Neural cell (in vitro differentiated cells): ENCODE results near the gene CLEC16A. TPM values are rescaled to one million over a fixed set of nuclear protein-coding genes. Genes with fewer than 3 reads are reported as not detected.

Source experiments
- H2AFZ ChIP-seq: fragments of 200-600, 300-800 bp; sonication (generic), shearing (Covaris generic); 2 replicates; pipeline ENCODE4 v1.6.0; 2014; ENCODE audit warnings: low read depth, mild to moderate bottlenecking, antibody characterized with exemption, low read length, moderate library complexity
- H3F3A ChIP-seq: fragments of 200-600 bp; shearing (Covaris generic); 2 replicates; pipeline ENCODE4 v1.6.1; 2016; ENCODE audit warnings: mild to moderate bottlenecking, moderate library complexity, mixed read lengths, antibody characterized with exemption, low read length; ENCODE audit not compliant: insufficient read depth, poor library complexity, severe bottlenecking
- H3K27ac ChIP-seq: fragments of 200-600, 300-800 bp; sonication (generic), shearing (Covaris generic); 2 replicates; pipeline ENCODE4 v1.5.1; 2014; ENCODE audit warnings: mild to moderate bottlenecking, low read length, moderate library complexity
- H3K27me3 ChIP-seq: fragments of 300-800, 200-600 bp; sonication (generic), shearing (Covaris generic); 2 replicates; pipeline ENCODE4 v1.6.0; 2014; ENCODE audit warnings: mild to moderate bottlenecking, low read depth, low read length, moderate library complexity; ENCODE audit not compliant: insufficient read depth
- H3K36me3 ChIP-seq: fragments of 300-800, 200-600 bp; sonication (generic), shearing (Covaris generic); 2 replicates; pipeline ENCODE4 v1.5.1; 2014; ENCODE audit warnings: mild to moderate bottlenecking, antibody characterized with exemption, low read length, moderate library complexity; ENCODE audit not compliant: insufficient read depth
- H3K4me2 ChIP-seq: fragments of 300-800, 200-600 bp; sonication (generic), shearing (Covaris generic); 2 replicates; pipeline ENCODE4 v1.6.0; 2014; ENCODE audit warnings: mild to moderate bottlenecking, low read length
- H3K4me3 ChIP-seq: fragments of 300-800, 200-600 bp; sonication (generic), shearing (Covaris generic); 2 replicates; pipeline ENCODE4 v1.5.1; 2014; ENCODE audit warnings: mild to moderate bottlenecking, low read length, moderate library complexity
- H3K79me2 ChIP-seq: fragments of 200-600 bp; shearing (Covaris generic); replicated peaks from 2 replicates; pipeline ENCODE4 v1.6.0; 2014; ENCODE audit warnings: mild to moderate bottlenecking, low read length, moderate library complexity; ENCODE audit not compliant: insufficient read depth
- H3K9ac ChIP-seq: fragments of 300-800, 200-600 bp; sonication (generic), shearing (Covaris generic); 2 replicates; pipeline ENCODE4 v1.6.1; 2016; ENCODE audit warnings: mild to moderate bottlenecking, low read length, mixed read lengths
- H3K9me2 ChIP-seq: fragments of 200-600 bp; shearing (Covaris generic); 2 replicates; pipeline ENCODE4 v1.6.1; 2016; ENCODE audit warnings: mild to moderate bottlenecking, low read length, mixed read lengths; ENCODE audit not compliant: insufficient read depth
- H3K9me3 ChIP-seq: fragments of 200-600, 300-800 bp; sonication (generic), shearing (Covaris generic); 2 replicates; pipeline ENCODE4 v1.6.1; 2016; ENCODE audit warnings: mild to moderate bottlenecking, mixed run types, low read length, moderate library complexity, mixed read lengths
- H4K20me1 ChIP-seq: fragments of 200-600 bp; shearing (Covaris generic); 2 replicates; pipeline ENCODE4 v1.6.1; 2016; ENCODE audit warnings: mild to moderate bottlenecking, mixed run types; ENCODE audit not compliant: insufficient read depth
- EP300 ChIP-seq: fragments of 450-650 bp; conservative IDR thresholded peaks from 2 replicates; pipeline ENCODE4 v1.6.1; 2014; ENCODE audit warnings: antibody characterized with exemption, mild to moderate bottlenecking, moderate library complexity; ENCODE audit not compliant: poor library complexity, severe bottlenecking
- EZH2 ChIP-seq: fragments of 200-600, 300-800 bp; shearing (Covaris generic), sonication (generic); IDR thresholded peaks from 2 replicates; pipeline ENCODE4 v1.6.1; 2014; ENCODE audit warnings: antibody characterized with exemption, low read length, borderline replicate concordance, mild to moderate bottlenecking; ENCODE audit not compliant: insufficient read depth, poor library complexity, severe bottlenecking
- MXI1 ChIP-seq: fragments of 450-650 bp; conservative IDR thresholded peaks from 2 replicates; pipeline ENCODE4 v1.6.1; 2014; ENCODE audit warnings: antibody characterized with exemption, mild to moderate bottlenecking; ENCODE audit not compliant: poor library complexity, severe bottlenecking
- POLR2AphosphoS5 ChIP-seq: IDR thresholded peaks from 2 replicates; pipeline ENCODE4 v1.6.1; 2012
- RAD21 ChIP-seq: fragments of 450-650 bp; conservative IDR thresholded peaks from 2 replicates; pipeline ENCODE4 v1.6.1; 2014; ENCODE audit warnings: antibody characterized with exemption, mild to moderate bottlenecking, moderate library complexity
- SMC3 ChIP-seq: fragments of 450-650 bp; conservative IDR thresholded peaks from 2 replicates; pipeline ENCODE4 v1.6.1; 2014; ENCODE audit warnings: antibody characterized with exemption, mild to moderate bottlenecking, moderate library complexity; ENCODE audit not compliant: poor library complexity
- TAF1 ChIP-seq: IDR thresholded peaks from 2 replicates; pipeline ENCODE4 v1.6.1; 2012; ENCODE audit warnings: low read depth
- polyA plus RNA-seq: library from polyadenylated mRNA; depleted of rRNA; stranded (reverse); fragments of >200 nt; gene quantifications from 2 replicates; pipeline ENCODE4 v1.2.3, GENCODE V29; 2014
- TF ChIP-seq, protein P1 (sequence below): fragments of 450-650 bp; IDR thresholded peaks from 2 replicates; pipeline ENCODE4 v1.5.1; 2014; ENCODE audit warnings: antibody characterized with exemption, mild to moderate bottlenecking, moderate library complexity; ENCODE audit not compliant: poor library complexity, severe bottlenecking
- TF ChIP-seq, protein P2 (sequence below): IDR thresholded peaks from 2 replicates; pipeline ENCODE4 v1.6.1; 2012; ENCODE audit warnings: borderline replicate concordance

Gene CLEC16A
- polyA plus RNA-seq, 1 donor from 2014 or later, result 11.1 TPM

DNA sequence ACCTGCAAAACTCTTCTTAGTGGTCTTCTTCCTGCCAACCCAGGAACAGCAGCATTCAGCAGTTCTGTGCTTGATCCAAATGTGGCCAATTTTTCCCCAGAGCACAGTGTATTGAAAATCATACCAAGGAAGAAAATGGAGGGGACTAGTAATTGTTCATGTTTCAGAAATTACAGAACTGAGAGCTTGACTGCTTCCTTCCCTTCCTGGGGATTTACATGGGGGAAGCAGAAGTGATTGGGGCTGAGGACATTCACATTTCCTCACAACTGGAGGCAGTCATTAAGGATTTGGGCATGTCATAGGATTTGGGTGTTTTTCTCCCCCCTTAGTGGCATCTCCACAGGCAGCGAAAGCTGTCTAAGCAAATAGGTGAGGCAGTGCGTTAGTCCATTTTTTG lies 47.6 kb upstream of the CLEC16A start:
- Histone ChIP-seq H3K79me2 (no peaks in the 10 kb centered on the region), H3K9me2 (no peaks in the 10 kb centered on the region), H4K20me1 (no peaks in the 10 kb centered on the region), H3K27ac (no peak overlapping the region), H3K9me3 (no peaks in the 10 kb centered on the region), H3K27me3 (peaks cover 18% of the 10 kb centered on the region), H2AFZ (no peak overlapping the region), H3K9ac (no peak overlapping the region), H3K4me3 (no peak overlapping the region), H3F3A (no peaks in the 10 kb centered on the region), H3K36me3 (no peaks in the 10 kb centered on the region), H3K4me2 (no peak overlapping the region)
- no peak for TF ChIP-seq EZH2
- TF ChIP-seq MXI1, result no peak
- no peak for TF ChIP-seq TAF1
- no peak for TF ChIP-seq RAD21
- TF ChIP-seq SMC3, result no peak

DNA sequence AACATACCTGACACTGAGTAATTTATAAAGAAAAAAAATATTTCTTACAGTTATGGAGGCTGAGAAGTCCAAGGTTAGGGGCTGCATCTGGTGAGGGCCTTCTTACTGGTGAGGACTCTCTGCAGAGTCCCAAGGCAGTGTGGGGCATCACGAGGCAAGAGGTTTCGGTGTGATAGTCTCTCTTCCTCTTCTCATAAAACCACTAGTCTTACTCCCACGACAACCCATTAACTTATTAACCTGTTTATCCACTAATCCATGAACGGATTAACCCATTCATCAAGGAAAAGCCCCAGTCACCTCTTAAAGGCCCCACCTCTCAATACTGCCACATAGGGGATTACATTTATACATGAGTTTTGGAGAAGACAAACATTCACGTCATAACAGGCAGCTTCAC lies 47.2 kb upstream of the CLEC16A start:
- no peak overlapping the region for H2AFZ ChIP-seq
- no peaks in the 10 kb centered on the region for H3K9me2 ChIP-seq
- H3K27me3 ChIP-seq, result peaks cover 18% of the 10 kb centered on the region
- no peaks in the 10 kb centered on the region for H3F3A ChIP-seq
- no peaks in the 10 kb centered on the region for H3K79me2 ChIP-seq
- TF ChIP-seq EZH2, result no peak
- TF ChIP-seq EP300, result no peak
- TF ChIP-seq RAD21, result no peak
- no peak for TF ChIP-seq MXI1
- TF ChIP-seq TAF1, result no peak
- TF ChIP-seq, protein P1, sequence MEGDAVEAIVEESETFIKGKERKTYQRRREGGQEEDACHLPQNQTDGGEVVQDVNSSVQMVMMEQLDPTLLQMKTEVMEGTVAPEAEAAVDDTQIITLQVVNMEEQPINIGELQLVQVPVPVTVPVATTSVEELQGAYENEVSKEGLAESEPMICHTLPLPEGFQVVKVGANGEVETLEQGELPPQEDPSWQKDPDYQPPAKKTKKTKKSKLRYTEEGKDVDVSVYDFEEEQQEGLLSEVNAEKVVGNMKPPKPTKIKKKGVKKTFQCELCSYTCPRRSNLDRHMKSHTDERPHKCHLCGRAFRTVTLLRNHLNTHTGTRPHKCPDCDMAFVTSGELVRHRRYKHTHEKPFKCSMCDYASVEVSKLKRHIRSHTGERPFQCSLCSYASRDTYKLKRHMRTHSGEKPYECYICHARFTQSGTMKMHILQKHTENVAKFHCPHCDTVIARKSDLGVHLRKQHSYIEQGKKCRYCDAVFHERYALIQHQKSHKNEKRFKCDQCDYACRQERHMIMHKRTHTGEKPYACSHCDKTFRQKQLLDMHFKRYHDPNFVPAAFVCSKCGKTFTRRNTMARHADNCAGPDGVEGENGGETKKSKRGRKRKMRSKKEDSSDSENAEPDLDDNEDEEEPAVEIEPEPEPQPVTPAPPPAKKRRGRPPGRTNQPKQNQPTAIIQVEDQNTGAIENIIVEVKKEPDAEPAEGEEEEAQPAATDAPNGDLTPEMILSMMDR, result no peak
- TF ChIP-seq POLR2AphosphoS5, result no peak
- TF ChIP-seq SMC3, result no peak
- TF ChIP-seq, protein P2, sequence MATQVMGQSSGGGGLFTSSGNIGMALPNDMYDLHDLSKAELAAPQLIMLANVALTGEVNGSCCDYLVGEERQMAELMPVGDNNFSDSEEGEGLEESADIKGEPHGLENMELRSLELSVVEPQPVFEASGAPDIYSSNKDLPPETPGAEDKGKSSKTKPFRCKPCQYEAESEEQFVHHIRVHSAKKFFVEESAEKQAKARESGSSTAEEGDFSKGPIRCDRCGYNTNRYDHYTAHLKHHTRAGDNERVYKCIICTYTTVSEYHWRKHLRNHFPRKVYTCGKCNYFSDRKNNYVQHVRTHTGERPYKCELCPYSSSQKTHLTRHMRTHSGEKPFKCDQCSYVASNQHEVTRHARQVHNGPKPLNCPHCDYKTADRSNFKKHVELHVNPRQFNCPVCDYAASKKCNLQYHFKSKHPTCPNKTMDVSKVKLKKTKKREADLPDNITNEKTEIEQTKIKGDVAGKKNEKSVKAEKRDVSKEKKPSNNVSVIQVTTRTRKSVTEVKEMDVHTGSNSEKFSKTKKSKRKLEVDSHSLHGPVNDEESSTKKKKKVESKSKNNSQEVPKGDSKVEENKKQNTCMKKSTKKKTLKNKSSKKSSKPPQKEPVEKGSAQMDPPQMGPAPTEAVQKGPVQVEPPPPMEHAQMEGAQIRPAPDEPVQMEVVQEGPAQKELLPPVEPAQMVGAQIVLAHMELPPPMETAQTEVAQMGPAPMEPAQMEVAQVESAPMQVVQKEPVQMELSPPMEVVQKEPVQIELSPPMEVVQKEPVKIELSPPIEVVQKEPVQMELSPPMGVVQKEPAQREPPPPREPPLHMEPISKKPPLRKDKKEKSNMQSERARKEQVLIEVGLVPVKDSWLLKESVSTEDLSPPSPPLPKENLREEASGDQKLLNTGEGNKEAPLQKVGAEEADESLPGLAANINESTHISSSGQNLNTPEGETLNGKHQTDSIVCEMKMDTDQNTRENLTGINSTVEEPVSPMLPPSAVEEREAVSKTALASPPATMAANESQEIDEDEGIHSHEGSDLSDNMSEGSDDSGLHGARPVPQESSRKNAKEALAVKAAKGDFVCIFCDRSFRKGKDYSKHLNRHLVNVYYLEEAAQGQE, result no peak
- no peaks in the 10 kb centered on the region for H3K9me3 ChIP-seq
- H3K36me3 ChIP-seq, result no peaks in the 10 kb centered on the region
- H4K20me1 ChIP-seq, result no peaks in the 10 kb centered on the region
- no peak overlapping the region for H3K9ac ChIP-seq
- no peak overlapping the region for H3K4me2 ChIP-seq
- no peak overlapping the region for H3K4me3 ChIP-seq
- no peak overlapping the region for H3K27ac ChIP-seq

DNA sequence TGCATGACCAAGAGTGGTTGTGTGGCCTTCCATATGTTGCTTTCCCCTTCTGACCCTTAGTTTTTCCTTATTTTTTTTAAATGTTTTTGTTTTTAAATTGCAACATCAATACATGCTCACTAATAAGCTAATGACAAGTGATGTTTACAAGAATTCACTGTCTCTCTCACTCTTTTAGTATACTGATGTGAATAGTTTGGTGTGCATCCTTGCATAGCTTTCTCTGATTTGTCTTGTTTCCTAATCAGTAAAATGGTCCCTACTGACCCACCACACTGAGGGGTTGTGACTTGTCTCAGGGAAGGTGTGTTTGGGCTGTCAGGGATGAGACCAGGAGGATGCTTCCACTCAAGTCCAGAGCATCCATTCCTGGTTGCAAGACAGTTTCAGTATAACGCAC lies 41.4 kb upstream of the CLEC16A start:
- Histone ChIP-seq H3K27me3 (no peaks in the 10 kb centered on the region), H3K9me3 (no peaks in the 10 kb centered on the region), H3K79me2 (no peaks in the 10 kb centered on the region), H3K27ac (no peak overlapping the region), H3K4me3 (no peak overlapping the region), H4K20me1 (no peaks in the 10 kb centered on the region), H3K9ac (no peak overlapping the region), H3K9me2 (no peaks in the 10 kb centered on the region), H3F3A (no peaks in the 10 kb centered on the region), H3K4me2 (no peak overlapping the region), H2AFZ (no peak overlapping the region), H3K36me3 (no peaks in the 10 kb centered on the region)
- no peak for TF ChIP-seq TAF1
